HG02678 (cell line): ENCODE measurements around the gene HHAT.

Source experiments
- ATAC-seq: cut with Tn5 transposase; IDR thresholded peaks from one replicate; pipeline ENCODE4 v1.9.1; 2021; ENCODE audit warnings: mild to moderate bottlenecking, moderate library complexity; ENCODE audit not compliant: unreplicated experiment

The HHAT gene

GRCh38 chr1:210663730-210664573 lies 335.2 kb downstream of the HHAT start:
- no peak for ATAC-seq

- ATAC-seq = no peak
Measured at GRCh38 chr1:210669951-210670350, 341.2 kb downstream of the HHAT start.

GRCh38 chr1:210674151-210674550 lies 345.4 kb downstream of the HHAT start:
- ATAC-seq = no peak

GRCh38 chr1:210676539-210676938 lies 347.8 kb downstream of the HHAT start:
- no peak for ATAC-seq

GRCh38 chr1:210677533-210677932 lies 348.8 kb downstream of the HHAT start:
- no peak for ATAC-seq

GRCh38 chr1:210678306-210678705 lies 349.6 kb downstream of the HHAT start:
- ATAC-seq = no peak

GRCh38 chr1:210681158-210681557 lies 352.5 kb downstream of the HHAT start:
- no peak for ATAC-seq

- no peak for ATAC-seq
Measured at GRCh38 chr1:210683403-210684047, 354.8 kb downstream of the HHAT start.

- ATAC-seq = peak; percentile 90
Measured at GRCh38 chr1:210684466-210685294, 356.0 kb downstream of the HHAT start.

GRCh38 chr1:210685295-210685650 lies 356.6 kb downstream of the HHAT start:
- ATAC-seq = no peak

GRCh38 chr1:210686841-210687240 lies 358.1 kb downstream of the HHAT start:
- ATAC-seq = no peak

- no peak for ATAC-seq
Measured at GRCh38 chr1:210687582-210688279, 359.0 kb downstream of the HHAT start.

- no peak for ATAC-seq
Measured at GRCh38 chr1:210688512-210689234, 360.0 kb downstream of the HHAT start.

- no peak for ATAC-seq
Measured at GRCh38 chr1:210689826-210690225, 361.1 kb downstream of the HHAT start.

GRCh38 chr1:210690236-210690635 lies 361.5 kb downstream of the HHAT start:
- ATAC-seq = no peak

- ATAC-seq = no peak
Measured at GRCh38 chr1:210691039-210691610, 362.4 kb downstream of the HHAT start.

GRCh38 chr1:210692796-210693195 lies 364.1 kb downstream of the HHAT start:
- peak; percentile 37 for ATAC-seq

- ATAC-seq = no peak
Measured at GRCh38 chr1:210695026-210695425, 366.3 kb downstream of the HHAT start.

GRCh38 chr1:210696709-210697108 lies 368.0 kb downstream of the HHAT start:
- ATAC-seq = peak; percentile 96

GRCh38 chr1:210697185-210697584 lies 368.5 kb downstream of the HHAT start:
- peak; percentile 3 for ATAC-seq
